ENCODE results near the gene SAXO2.
"Not testable (repeated sequence)": the region's sequence is repeated elsewhere in the genome, so short reads cannot be mapped to it uniquely, and the experiment has no call there.

Gene SAXO2

DNA sequence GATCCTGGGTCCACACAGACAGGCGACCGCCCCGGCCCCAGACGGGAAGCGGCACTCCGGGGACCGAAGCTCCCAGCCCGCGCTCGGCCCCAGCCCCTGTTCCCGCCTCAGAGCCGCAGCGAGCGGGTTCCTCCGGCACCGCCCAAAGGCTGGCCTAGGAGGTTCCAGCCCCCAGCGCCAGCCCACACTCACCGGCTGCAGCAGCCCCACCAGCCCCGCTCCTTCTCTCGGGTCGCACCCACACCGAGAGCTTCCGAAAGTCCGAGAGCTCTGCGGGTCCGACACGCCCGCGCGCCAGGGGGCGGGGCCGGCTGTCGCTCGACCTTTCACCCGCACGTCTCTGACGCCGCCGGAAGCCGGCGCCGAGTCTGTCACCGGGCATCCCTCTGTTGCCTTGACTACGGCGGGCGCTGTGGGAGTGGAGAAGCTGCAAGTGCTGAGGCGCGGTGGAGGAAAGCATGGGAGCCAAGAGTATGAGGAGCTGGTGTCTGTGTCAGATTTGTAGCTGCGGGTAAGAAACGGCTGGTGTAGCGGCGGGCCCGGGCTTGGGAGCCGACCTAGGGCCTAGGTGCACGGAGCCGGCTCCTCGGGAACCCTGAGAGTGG lies at the start of gene SAXO2, which contains the start of gene EFL1:
TSS of gene SAXO2 (plus strand) at position 397 of the 605 bp plus-strand sequence. CDS start at position 459, 62 bp downstream.
TSS of gene EFL1 (minus strand) at position 313 of the 605 bp plus-strand sequence. CDS start 956 bp downstream, outside the sequence.
- DNase-seq (ENCODE audit: low read depth, low spot score) = peak; percentile 41

- not testable (repeated sequence) for DNase-seq (ENCODE audit: low read depth, low spot score)
Observed at GRCh38 chr15:82216092-82216491, 46.5 kb upstream of the SAXO2 start.

- DNase-seq (ENCODE audit: low read depth, low spot score) = not testable (repeated sequence)
Observed at GRCh38 chr15:82221535-82221934, 41.1 kb upstream of the SAXO2 start.

DNA sequence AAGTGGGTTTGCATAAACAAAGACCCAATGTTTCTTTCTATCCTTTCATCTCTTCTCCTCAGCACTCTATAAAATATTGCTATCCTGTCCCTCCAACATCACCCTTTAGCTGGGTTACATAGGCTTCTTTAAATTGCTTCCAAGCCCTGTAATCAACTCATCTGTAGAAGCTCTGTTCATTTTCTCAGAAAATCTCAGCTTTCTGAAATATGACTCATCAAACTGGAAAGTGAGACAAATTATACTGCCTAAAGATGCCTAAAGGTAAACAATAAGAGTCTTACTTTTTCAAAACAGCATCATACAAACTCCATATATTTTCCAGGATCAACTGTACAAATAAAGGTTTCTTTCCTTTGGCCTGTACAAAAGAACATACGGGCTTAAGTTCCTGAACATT lies 33.9 kb upstream of the SAXO2 start:
- DNase-seq (ENCODE audit: low read depth, low spot score) = no peak

GRCh38 chr15:82231233-82231632 lies 31.4 kb upstream of the SAXO2 start:
- no peak for DNase-seq (ENCODE audit: low read depth, low spot score)

- no peak for DNase-seq (ENCODE audit: low read depth, low spot score)
Observed at GRCh38 chr15:82231842-82232241, 30.8 kb upstream of the SAXO2 start.

GRCh38 chr15:82237944-82238534 lies 24.6 kb upstream of the SAXO2 start:
- not testable (repeated sequence) for DNase-seq (ENCODE audit: low read depth, low spot score)

DNA sequence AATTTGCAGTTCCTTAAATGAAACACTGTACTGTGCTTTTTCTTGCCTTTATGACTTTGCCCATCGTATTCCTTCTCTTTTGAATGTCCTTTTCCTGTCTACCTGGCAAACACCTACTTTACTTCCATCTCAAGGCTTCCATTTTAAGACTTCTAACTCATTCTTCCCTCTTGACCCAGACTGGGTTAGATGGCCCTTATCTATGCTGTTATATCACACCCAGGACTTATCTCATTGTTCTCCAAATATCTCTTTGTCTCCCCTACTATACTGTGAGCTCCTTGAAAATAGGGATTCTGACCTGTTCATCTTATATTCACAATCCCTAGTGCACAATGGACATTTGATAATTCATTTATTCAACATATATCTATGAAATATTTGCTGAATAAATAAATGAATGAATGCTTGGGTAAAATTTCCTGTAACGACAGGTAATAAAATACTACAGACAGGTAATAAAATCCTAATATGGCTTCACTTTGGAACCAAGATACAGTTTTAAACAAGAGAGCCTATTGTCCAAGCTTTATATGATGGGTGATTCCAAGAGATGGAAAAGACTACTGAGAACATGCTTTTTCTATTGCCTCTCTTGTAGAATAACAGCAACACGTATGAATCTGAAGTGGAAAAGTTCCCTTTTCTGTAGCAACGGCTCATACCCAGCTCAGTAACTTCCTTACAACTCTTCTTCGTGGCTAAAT lies 22.8 kb upstream of the SAXO2 start:
- no peak for DNase-seq (ENCODE audit: low read depth, low spot score)

DNA sequence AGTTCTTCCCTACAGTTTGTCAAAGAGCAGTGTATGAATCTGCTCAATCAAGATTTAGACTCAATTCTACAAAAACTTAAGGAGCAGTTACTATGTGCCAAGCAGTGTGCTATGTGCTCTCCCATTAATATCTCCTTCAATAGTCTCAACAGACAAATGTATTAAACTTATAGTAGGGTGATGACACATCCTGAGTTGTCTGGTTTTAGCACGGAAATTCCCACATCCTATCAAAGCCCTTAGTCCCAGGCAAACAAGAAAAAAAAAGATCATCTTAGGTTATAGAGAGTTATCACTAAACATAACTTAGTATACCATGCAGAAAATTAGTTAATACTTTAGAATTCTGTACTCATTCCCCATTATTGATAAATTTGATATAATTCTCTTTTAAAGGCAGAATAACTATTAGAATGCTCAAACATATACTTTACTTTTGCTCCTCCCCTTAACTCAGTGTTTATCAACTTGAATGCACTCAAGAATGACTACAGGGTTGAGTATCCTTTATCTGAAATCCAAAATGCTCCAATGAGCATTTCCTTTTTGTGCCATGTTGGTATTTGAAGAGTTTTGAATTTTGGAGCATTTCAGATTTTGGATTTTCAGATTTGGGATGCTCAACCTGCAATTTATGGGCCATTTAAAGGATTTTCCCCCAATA lies 20.6 kb upstream of the SAXO2 start:
- not testable (repeated sequence) for DNase-seq (ENCODE audit: low read depth, low spot score)

DNA sequence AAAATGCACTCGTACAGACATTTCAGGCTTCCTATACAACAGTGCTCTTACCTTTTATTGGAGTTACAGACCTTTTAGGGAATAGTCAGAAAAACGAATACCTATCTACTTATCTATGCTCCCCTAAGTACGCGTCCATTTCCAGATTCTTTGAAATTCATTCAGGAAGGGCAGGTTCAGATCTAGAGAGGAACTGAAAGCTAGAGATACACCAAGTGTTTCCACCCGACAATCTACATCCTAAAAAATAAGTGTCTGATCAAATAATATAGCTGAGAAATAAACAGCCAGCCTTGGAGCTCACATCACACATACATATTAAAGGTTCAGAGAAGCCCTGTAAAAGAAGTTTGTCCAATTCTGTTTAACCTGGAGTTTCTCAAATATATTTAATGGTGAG lies 19.0 kb upstream of the SAXO2 start:
- DNase-seq (ENCODE audit: low read depth, low spot score) = not testable (repeated sequence)

DNA sequence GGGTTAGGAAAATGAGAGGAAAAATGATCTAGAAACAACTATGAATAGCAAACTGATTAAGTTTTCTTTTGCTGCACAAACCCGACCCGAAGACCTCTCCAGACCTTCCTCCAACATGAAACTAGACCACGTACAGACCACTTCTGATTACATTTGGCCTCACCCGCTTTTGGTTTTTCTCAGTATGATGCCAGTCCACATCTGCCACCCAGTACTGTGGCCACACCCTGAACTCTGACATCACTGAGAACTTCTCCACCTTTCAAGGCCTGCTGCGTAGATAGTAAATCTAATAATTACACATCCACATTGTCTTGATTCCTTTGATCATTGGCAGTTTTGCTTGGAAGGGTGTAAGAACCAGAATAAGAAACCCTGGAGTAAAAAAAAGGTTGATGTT lies 16.7 kb upstream of the SAXO2 start:
- not testable (repeated sequence) for DNase-seq (ENCODE audit: low read depth, low spot score)

DNA sequence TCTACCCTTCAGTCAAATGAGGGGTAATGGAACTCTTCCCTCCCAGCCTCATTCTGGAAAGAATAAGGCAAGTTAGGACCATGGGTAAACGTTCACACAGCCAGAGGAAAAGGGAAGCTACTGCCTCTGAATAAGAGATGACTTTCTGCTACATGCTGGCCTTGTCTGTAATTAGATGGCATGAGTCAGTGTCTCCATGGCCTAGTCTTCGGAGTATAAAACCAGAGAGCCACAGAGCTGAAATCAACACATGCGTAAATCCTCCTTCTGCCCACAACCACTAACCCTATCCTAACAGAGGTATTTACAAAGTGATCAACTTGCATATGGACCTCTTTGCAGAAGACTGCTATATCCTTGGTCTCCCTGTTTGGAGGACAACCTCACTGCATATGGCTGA lies 14.4 kb upstream of the SAXO2 start:
- DNase-seq (ENCODE audit: low read depth, low spot score) = not testable (repeated sequence)

DNA sequence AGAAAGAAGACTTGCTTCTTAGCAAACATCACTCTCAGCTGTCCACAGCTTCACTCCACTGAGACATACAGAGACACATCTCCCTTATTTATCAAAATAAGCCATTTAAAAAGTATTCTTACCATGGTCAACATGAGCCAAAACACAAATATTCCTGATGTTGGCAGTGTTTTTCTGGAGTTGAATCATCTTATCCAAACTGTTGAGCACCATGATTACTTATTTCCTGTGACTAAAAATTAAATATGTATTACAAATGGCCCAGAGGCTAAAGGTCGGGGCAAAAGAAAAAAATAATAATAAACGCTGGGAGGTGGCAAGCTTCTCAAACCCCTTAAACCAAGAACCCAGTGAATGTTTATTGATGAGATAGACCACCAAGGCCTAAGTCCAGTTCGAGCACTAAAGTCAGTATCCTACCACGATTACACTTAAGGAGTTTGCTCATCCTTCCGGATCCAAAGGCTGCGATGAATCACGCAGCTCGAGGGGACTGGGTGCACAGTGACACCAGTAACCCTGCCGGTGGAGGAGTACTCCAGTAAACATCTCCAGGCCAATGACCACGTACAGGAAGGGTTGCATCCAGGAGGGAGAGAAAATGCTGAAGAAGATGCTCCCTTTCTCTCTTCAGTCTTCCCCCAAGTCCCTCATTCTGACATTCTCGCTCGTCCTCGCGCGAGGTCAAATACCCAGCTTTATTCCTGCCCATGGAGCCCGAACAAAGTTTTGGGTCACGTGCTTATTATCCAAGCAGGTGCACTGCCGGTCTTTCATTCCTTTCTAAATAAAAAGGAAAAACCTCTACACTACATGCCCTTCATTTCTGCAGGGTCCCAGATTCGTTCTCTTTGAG lies 824 bp upstream of the SAXO2 start:
- DNase-seq (ENCODE audit: low read depth, low spot score) = peak; percentile 1

DNA sequence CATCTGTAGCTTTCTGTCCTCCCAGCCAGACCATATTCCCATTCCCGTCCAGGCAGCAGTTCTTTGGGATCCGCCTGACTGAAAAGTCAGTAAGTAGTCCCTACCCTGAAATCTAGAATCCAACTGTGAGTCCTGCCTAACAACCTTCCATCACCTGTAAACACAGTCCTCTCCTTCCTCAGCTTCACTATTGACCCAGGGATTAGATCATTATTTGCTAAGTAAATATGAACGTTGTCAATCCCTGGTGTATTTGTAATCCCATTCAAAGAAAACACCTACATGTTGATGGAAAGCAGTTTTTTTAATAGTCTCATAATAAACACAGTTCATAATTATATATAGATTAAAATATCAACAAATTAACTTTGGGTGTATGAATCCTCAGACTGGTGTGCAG lies 732 bp downstream of the SAXO2 start:
- no peak for DNase-seq (ENCODE audit: low read depth, low spot score)

- DNase-seq (ENCODE audit: low read depth, low spot score) = not testable (repeated sequence)
Observed at GRCh38 chr15:82267137-82267536, 4.5 kb downstream of the SAXO2 start.

- not testable (repeated sequence) for DNase-seq (ENCODE audit: low read depth, low spot score)
Observed at GRCh38 chr15:82268454-82268853, 5.8 kb downstream of the SAXO2 start.

- no peak for DNase-seq (ENCODE audit: low read depth, low spot score)
Observed at GRCh38 chr15:82272154-82272553, 9.5 kb downstream of the SAXO2 start.

DNA sequence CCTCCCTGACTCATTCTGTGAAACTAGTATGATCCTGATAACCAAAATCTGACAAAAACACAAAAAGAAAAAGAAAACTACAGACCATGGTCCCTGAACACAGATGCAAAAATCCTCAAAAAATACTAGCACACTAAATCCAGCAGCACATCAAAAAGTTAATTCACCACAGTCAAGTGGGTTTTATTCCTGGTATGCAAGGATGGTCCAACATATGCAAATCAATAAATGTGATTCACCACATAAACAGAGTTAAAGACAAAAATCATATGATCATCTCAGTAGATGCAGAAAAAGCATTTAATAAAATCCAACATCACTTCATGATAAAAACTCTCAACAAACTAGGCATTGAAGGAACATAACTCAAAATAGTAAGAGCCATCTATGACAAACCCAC lies 12.8 kb downstream of the SAXO2 start:
- no peak for DNase-seq (ENCODE audit: low read depth, low spot score)

DNA sequence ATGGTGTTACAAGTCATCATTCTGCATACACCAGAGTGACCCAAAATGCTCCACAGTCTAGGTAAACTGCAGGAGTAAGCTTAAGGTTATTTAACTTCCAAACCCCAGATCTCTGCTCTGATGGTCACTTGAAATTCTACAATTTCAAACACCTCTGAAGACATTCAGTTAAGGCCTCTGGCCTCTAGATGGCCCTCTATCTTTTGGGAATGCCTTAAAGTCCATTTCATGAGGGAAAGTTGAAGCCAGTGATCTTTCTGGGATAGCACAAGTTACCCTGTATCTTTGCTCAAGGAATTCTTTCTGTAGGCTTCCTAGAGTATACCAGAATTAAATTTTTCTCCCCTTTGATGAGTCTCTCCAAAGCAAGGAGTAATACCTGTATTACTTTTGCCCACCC lies 18.7 kb downstream of the SAXO2 start:
- not testable (repeated sequence) for DNase-seq (ENCODE audit: low read depth, low spot score)

DNA sequence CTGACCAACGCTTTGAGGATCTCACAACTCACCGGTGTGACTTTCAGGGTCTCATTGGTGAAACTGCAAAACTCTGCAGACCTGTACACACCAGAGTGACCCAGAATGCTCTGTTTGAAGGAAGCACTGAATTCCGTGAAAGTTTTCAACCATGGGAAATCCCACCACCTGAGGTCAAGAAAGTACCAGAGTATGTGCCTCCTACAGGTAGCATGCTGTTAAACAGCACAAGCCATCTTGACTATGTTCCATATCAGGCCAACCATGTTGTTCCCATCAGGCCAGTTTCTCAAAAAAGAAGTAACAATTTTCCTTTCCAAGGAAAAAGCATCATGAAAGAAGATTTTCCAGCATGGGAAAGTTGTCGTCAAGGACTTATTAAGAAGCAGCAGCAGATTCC lies 19.8 kb downstream of the SAXO2 start:
- DNase-seq (ENCODE audit: low read depth, low spot score) = not testable (repeated sequence)

DNA sequence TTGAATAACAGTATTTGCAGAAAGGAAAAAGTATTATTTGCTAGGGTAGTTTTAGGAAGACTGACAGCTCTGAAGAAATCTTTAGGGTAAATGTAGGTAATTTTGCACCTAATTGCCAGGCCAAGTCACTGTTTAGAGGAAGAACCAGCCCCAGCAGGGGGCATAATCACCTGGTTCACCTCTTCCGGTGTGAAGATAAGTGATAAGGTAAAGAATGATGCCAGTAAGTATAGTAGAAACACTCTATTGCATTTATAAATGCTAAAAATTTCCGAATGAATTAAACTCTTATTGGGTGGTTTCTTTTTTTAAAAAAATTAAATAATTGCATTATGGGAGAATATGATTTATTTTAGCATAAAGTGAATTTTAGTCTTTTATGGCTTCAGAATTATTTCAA lies 21.8 kb downstream of the SAXO2 start:
- not testable (repeated sequence) for DNase-seq (ENCODE audit: low read depth, low spot score)
